HG03460 (cell line): ENCODE measurements around the gene RNASE13.

ENCODE experiments used
- ATAC-seq: cut with Tn5 transposase; IDR thresholded peaks from one replicate; pipeline ENCODE4 v1.9.1; 2021; ENCODE audit not compliant: unreplicated experiment

Gene RNASE13

GRCh38 chr14:21066882-21067502, 32.4 kb upstream of the RNASE13 start:
- no peak for ATAC-seq

- ATAC-seq = no peak
These were observed 28.9 kb upstream of the RNASE13 start for GRCh38 chr14:21063479-21063878.

GRCh38 chr14:21061347-21061668, 26.7 kb upstream of the RNASE13 start:
- no peak for ATAC-seq

- no peak for ATAC-seq
These were observed 26.2 kb upstream of the RNASE13 start for GRCh38 chr14:21060614-21061346.

GRCh38 chr14:21059842-21060613, 25.4 kb upstream of the RNASE13 start:
- no peak for ATAC-seq

GRCh38 chr14:21058903-21059302, 24.3 kb upstream of the RNASE13 start:
- ATAC-seq = no peak

GRCh38 chr14:21057803-21058675, 23.4 kb upstream of the RNASE13 start, which contains the start of gene RNASE8:
RNASE8 (plus strand) TSS chr14:21057822; CDS start chr14:21057893, 71 bp downstream.
- no peak for ATAC-seq

- ATAC-seq = no peak
These were observed 22.0 kb upstream of the RNASE13 start for GRCh38 chr14:21056520-21057163.

- no peak for ATAC-seq
These were observed 21.0 kb upstream of the RNASE13 start for GRCh38 chr14:21055432-21056117.

GRCh38 chr14:21054768-21055145, 20.1 kb upstream of the RNASE13 start:
- no peak for ATAC-seq

- ATAC-seq = no peak
These were observed 19.6 kb upstream of the RNASE13 start for GRCh38 chr14:21054123-21054767.

GRCh38 chr14:21053184-21054122, 18.8 kb upstream of the RNASE13 start:
- ATAC-seq = no peak

- no peak for ATAC-seq
These were observed 16.0 kb upstream of the RNASE13 start for GRCh38 chr14:21050597-21050996.

- no peak for ATAC-seq
These were observed 14.7 kb upstream of the RNASE13 start for GRCh38 chr14:21049271-21049673.

GRCh38 chr14:21048638-21049037, 14.0 kb upstream of the RNASE13 start:
- ATAC-seq = no peak

GRCh38 chr14:21047378-21047781, 12.8 kb upstream of the RNASE13 start:
- ATAC-seq = no peak

GRCh38 chr14:21043974-21044618, 9.5 kb upstream of the RNASE13 start:
- no peak for ATAC-seq
